H9 (cell line): ENCODE data around the gene CA11. TPM values are rescaled to one million over a fixed set of nuclear protein-coding genes. Genes with fewer than 3 reads are reported as not detected.

ENCODE experiments used
- DNase-seq: peaks from one replicate; pipeline ENCODE4 v3.0.0-alpha.2; 2017
- H2AFZ ChIP-seq: one replicate; pipeline ENCODE4 v1.6.1; 2013; ENCODE audit warnings: mild to moderate bottlenecking, low read length, control low read depth, moderate library complexity
- H2AK5ac ChIP-seq: 2 replicates; pipeline ENCODE4 v1.6.1; 2013; ENCODE audit warnings: low read length, control low read depth, mixed read lengths; ENCODE audit not compliant: insufficient read length
- H2BK120ac ChIP-seq: one replicate; pipeline ENCODE4 v1.6.1; 2013; ENCODE audit warnings: low read depth, mild to moderate bottlenecking, low read length, control low read depth, inconsistent platforms; ENCODE audit not compliant: poor library complexity, severe bottlenecking
- H2BK12ac ChIP-seq: 2 replicates; pipeline ENCODE4 v1.6.1; 2013; ENCODE audit warnings: low read length, control low read depth, mixed read lengths, low read depth; ENCODE audit not compliant: insufficient read length
- H2BK15ac ChIP-seq: 2 replicates; pipeline ENCODE4 v1.6.1; 2013; ENCODE audit warnings: low read depth, low read length, control low read depth
- H2BK20ac ChIP-seq: one replicate; pipeline ENCODE4 v1.6.1; 2013; ENCODE audit warnings: low read depth, mild to moderate bottlenecking, low read length, control low read depth, inconsistent platforms; ENCODE audit not compliant: poor library complexity, severe bottlenecking
- H2BK5ac ChIP-seq: 2 replicates; pipeline ENCODE4 v1.6.1; 2013; ENCODE audit warnings: low read length, control low read depth, mixed read lengths; ENCODE audit not compliant: insufficient read length
- H3K14ac ChIP-seq: 2 replicates; pipeline ENCODE4 v1.6.1; 2013; ENCODE audit warnings: low read length, control low read depth; ENCODE audit not compliant: insufficient read depth
- H3K18ac ChIP-seq: 2 replicates; pipeline ENCODE4 v1.6.1; 2013; ENCODE audit warnings: low read depth, mild to moderate bottlenecking, mixed read lengths, low read length, control low read depth; ENCODE audit not compliant: insufficient read length
- H3K23ac ChIP-seq: 2 replicates; pipeline ENCODE4 v1.6.1; 2013; ENCODE audit warnings: low read length, control low read depth, mixed read lengths, low read depth; ENCODE audit not compliant: insufficient read length
- H3K23me2 ChIP-seq: 2 replicates; pipeline ENCODE4 v1.6.1; 2013; ENCODE audit warnings: low read depth, mild to moderate bottlenecking, mixed read lengths, low read length, control low read depth; ENCODE audit not compliant: insufficient read length, poor library complexity, severe bottlenecking
- H3K27ac ChIP-seq: 2 replicates; pipeline ENCODE4 v1.5.1; 2013; ENCODE audit warnings: low read length, control low read depth, mixed read lengths, low read depth; ENCODE audit not compliant: insufficient read length
- H3K27me3 ChIP-seq: 2 replicates; pipeline ENCODE4 v1.6.1; 2013; ENCODE audit warnings: low read length, control low read depth, inconsistent platforms; ENCODE audit not compliant: insufficient read depth
- H3K4ac ChIP-seq: 2 replicates; pipeline ENCODE4 v1.6.1; 2013; ENCODE audit warnings: low read depth, mild to moderate bottlenecking, control low read depth, inconsistent platforms, low read length, moderate library complexity
- H3K4me1 ChIP-seq: 2 replicates; pipeline ENCODE4 v1.6.1; 2013; ENCODE audit warnings: low read length, control low read depth, inconsistent platforms; ENCODE audit not compliant: insufficient read depth
- H3K4me2 ChIP-seq: 2 replicates; pipeline ENCODE4 v1.6.1; 2013; ENCODE audit warnings: low read length, control low read depth, mixed read lengths; ENCODE audit not compliant: insufficient read length, insufficient read depth
- H3K56ac ChIP-seq: 2 replicates; pipeline ENCODE4 v1.6.1; 2013; ENCODE audit warnings: low read depth, mild to moderate bottlenecking, mixed read lengths, low read length, control low read depth; ENCODE audit not compliant: insufficient read length
- H3K79me1 ChIP-seq: 2 replicates; pipeline ENCODE4 v1.6.1; 2013; ENCODE audit warnings: low read depth, mild to moderate bottlenecking, moderate library complexity, low read length, control low read depth, inconsistent platforms; ENCODE audit not compliant: insufficient read depth, poor library complexity, severe bottlenecking
- H3K79me2 ChIP-seq: 2 replicates; pipeline ENCODE4 v1.6.1; 2013; ENCODE audit warnings: low read length, control low read depth, inconsistent platforms; ENCODE audit not compliant: insufficient read depth
- H3K9ac ChIP-seq: 2 replicates; pipeline ENCODE4 v1.6.1; 2013; ENCODE audit warnings: low read length, control low read depth, mixed read lengths; ENCODE audit not compliant: insufficient read length; ENCODE audit errors: extremely low read depth
- H3K9me3 ChIP-seq: one replicate; pipeline ENCODE4 v1.6.1; 2013; ENCODE audit warnings: low read depth, low read length, inconsistent platforms; ENCODE audit not compliant: control insufficient read depth
- H3T11ph ChIP-seq: one replicate; pipeline ENCODE4 v1.6.1; 2013; ENCODE audit warnings: mild to moderate bottlenecking, low read length, control low read depth, inconsistent platforms
- H4K20me1 ChIP-seq: one replicate; pipeline ENCODE4 v1.6.1; 2013; ENCODE audit not compliant: control insufficient read depth, insufficient read length, insufficient read depth
- H4K5ac ChIP-seq: 2 replicates; pipeline ENCODE4 v1.6.1; 2013; ENCODE audit warnings: low read depth, mild to moderate bottlenecking, mixed read lengths, low read length, control low read depth; ENCODE audit not compliant: insufficient read length
- H4K8ac ChIP-seq: replicated peaks from 2 replicates; pipeline ENCODE4 v1.6.1; 2013; ENCODE audit warnings: low read length, control low read depth, mixed read lengths, low read depth; ENCODE audit not compliant: insufficient read length
- H4K91ac ChIP-seq: 2 replicates; pipeline ENCODE4 v1.6.1; 2013; ENCODE audit warnings: low read depth, mild to moderate bottlenecking, moderate library complexity, mixed read lengths, low read length, control low read depth; ENCODE audit not compliant: insufficient read length
- H3K27ac Mint-ChIP-seq, 3 experiments: 2 replicates in 2 of 3; 3 replicates in 1 of 3; pipeline ENCODE4 v1.8.0; 2020 to 2021; ENCODE audit warnings: mixed read lengths in 3 of 3, mild to moderate bottlenecking in 1 of 3, moderate library complexity in 1 of 3
- H3K27me3 Mint-ChIP-seq: 2 replicates; pipeline ENCODE4 v1.8.0; 2021; ENCODE audit warnings: low read depth, mild to moderate bottlenecking, moderate library complexity, mixed read lengths
- H3K36me3 Mint-ChIP-seq, 3 experiments: 2 replicates in 2 of 3; 3 replicates in 1 of 3; pipeline ENCODE4 v1.8.0; 2020 to 2021; ENCODE audit warnings: low read depth in 3 of 3, mixed read lengths in 3 of 3; ENCODE audit not compliant: insufficient read depth in 1 of 3
- H3K4me1 Mint-ChIP-seq, 2 experiments: 2 replicates each; pipeline ENCODE4 v1.8.0; 2020; ENCODE audit warnings: mixed read lengths in 2 of 2
- H3K4me3 Mint-ChIP-seq, 2 experiments: 2 replicates in 1 of 2; 3 replicates in 1 of 2; pipeline ENCODE4 v1.8.0; 2020 to 2021; ENCODE audit warnings: mild to moderate bottlenecking in 2 of 2, mixed read lengths in 2 of 2, moderate library complexity in 1 of 2
- H3K9me3 Mint-ChIP-seq, 2 experiments: 2 replicates in 1 of 2; 3 replicates in 1 of 2; pipeline ENCODE4 v1.8.0; 2020; ENCODE audit warnings: mild to moderate bottlenecking in 2 of 2, mixed read lengths in 2 of 2, moderate library complexity in 1 of 2
- CTCF ChIP-seq: fragments of 200-600 bp; sonication (generic); conservative IDR thresholded peaks from 3 replicates; pipeline ENCODE4 v1.8.0; 2021; ENCODE audit warnings: antibody characterized with exemption, mild to moderate bottlenecking
- WGBS: extraction: QIAGEN DNeasy Blood & Tissue Kit; methylation state at CpG from one replicate; pipeline ENCODE4 v1.1.7; 2013; ENCODE audit warnings: missing lambda C conversion rate, low lambda C conversion rate, mixed read lengths; ENCODE audit not compliant: insufficient read length; ENCODE audit errors: extremely low coverage; 5-methylcytosine and 5-hydroxymethylcytosine counted together
- total RNA-seq: library from RNA; stranded (reverse); gene quantifications from 2 replicates; pipeline ENCODE4 v1.2.1, GENCODE V29; 2021

The CA11 gene
- total RNA-seq, 1 experiment from 2014 or later, result 107 TPM

DNA sequence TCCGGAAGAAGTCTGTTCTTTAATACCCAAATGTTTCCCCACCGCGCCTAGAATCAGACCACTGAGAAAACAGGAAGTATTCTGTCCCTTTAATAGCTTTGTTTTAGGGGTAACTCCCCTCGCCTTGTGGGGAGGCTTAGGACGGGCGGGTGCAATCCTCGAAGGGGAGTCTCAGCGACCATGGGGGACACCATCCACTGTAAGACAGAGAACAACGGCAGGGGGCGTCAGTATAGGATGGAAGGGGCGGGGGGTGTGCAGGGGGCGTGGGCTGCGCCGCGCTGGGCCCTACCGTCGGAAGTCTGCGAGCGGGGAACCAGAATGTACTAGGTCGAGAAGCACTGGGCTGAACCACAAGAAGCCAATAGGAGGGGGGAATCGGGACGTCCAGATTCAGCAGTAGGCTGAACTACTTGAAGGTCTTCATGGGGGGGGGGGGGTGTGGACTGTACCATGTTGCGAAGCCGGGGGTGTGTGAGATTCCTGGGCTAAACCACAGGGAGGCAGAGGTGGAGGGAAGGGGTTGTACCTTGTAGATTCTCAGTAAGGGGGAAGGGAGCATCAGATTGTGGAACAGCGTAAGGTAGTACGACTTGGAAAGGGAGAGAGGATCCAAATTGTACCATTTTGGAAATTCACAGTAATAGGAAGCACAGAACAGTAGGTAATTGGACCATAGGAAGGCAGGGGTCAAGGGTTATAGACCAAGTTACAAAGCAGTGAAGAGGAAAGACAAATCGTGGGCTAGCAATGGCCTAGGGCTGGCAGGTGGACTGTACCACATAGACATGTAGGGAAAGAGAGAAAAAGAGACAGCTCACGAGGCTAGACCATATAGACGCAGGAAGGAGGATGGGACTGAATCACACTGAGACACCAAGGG is 7.8 kb downstream of the CA11 start:
- Histone ChIP-seq H3K4ac (no peak overlapping the region; the same call in 1 of the 2 replicates), H2BK20ac (no peak overlapping the region), H2BK120ac (peak overlapping the region; percentile 97), H3K79me1 (no peaks in the 10 kb centered on the region), H2AK5ac (no peak overlapping the region), H3K79me2 (no peaks in the 10 kb centered on the region), H3K27me3 (no peaks in the 10 kb centered on the region; the same call in 1 of the 2 replicates), H3K27ac (peak overlapping the region; percentile 60), H2BK15ac (no peak overlapping the region), H3K9me3 (no peaks in the 10 kb centered on the region), H3T11ph (peak overlapping the region; percentile 61), H3K18ac (peak overlapping the region; percentile 90), H2AFZ (no peak overlapping the region), H2BK12ac (peak overlapping the region; percentile 31), H3K23me2 (peaks cover 21% of the 10 kb centered on the region), H4K20me1 (no peaks in the 10 kb centered on the region), H3K23ac (no peak overlapping the region), H4K8ac (no peak overlapping the region), H3K14ac (peak overlapping the region; percentile 49; the same call in 1 of the 2 replicates), H3K9ac (peak overlapping the region; percentile 41), H3K4me1 (peaks cover 7% of the 10 kb centered on the region; the same call in 1 of the 2 replicates), H4K5ac (no peak overlapping the region), H2BK5ac (no peak overlapping the region), H3K4me2 (peak overlapping the region; percentile 63), H3K56ac (no peak overlapping the region), H4K91ac (no peak overlapping the region)
- H3K27ac Mint-ChIP-seq, result peak overlapping the region; percentile 97 to 99 (median 99)
- TF ChIP-seq CTCF, result peak; percentile 37; the same call in 1 of the 3 replicates
- H3K36me3 Mint-ChIP-seq, result peaks cover 14 to 40% (median 35%) of the 10 kb centered on the region in 3 experiments
- no peaks in the 10 kb centered on the region; a peak in 1 of 5 replicates for H3K9me3 Mint-ChIP-seq
- DNase-seq, result peak; percentile 97
- peaks cover 4% of the 10 kb centered on the region for H3K27me3 Mint-ChIP-seq
- WGBS, result no CpG with 5 or more reads among the region's 29 CpGs
- peak overlapping the region; percentile 82 to 89 for H3K4me3 Mint-ChIP-seq
- peaks cover 32 to 49% of the 10 kb centered on the region in 2 experiments for H3K4me1 Mint-ChIP-seq
